Smooth muscle cell (in vitro differentiated cells): Measurements from ENCODE around the gene CCSER2. TPM values are rescaled to one million over a fixed set of nuclear protein-coding genes. Genes with fewer than 3 reads are reported as not detected.

ENCODE experiments used
- DNase-seq: peaks from one replicate; lab custom pipeline; 2025; ENCODE audit not compliant: unreplicated experiment; lab: John Stamatoyannopoulos, UW
- H2AFZ ChIP-seq: fragments of 200-600 bp; sonication (generic); 2 replicates; pipeline ENCODE4 v1.6.0; 2016; ENCODE audit warnings: antibody characterized with exemption, low read depth, mild to moderate bottlenecking
- H3F3A ChIP-seq: fragments of 200-600 bp; sonication (generic); 2 replicates; pipeline ENCODE4 v1.6.0; 2017; ENCODE audit warnings: antibody characterized with exemption, low read depth
- H3K27ac ChIP-seq: fragments of 200-600 bp; sonication (generic); 2 replicates; pipeline ENCODE4 v1.5.1; 2016; ENCODE audit warnings: low read depth, mild to moderate bottlenecking
- H3K27me3 ChIP-seq: fragments of 200-600 bp; sonication (generic); 2 replicates; pipeline ENCODE4 v1.6.1; 2016; ENCODE audit warnings: low read depth, mild to moderate bottlenecking
- H3K36me3 ChIP-seq: fragments of 200-600 bp; sonication (generic); 2 replicates; pipeline ENCODE4 v1.5.1; 2016; ENCODE audit warnings: low read depth
- H3K4me1 ChIP-seq: fragments of 200-600 bp; sonication (generic); 2 replicates; pipeline ENCODE4 v1.5.1; 2016; ENCODE audit warnings: low read depth
- H3K4me2 ChIP-seq: fragments of 200-600 bp; sonication (generic); 2 replicates; pipeline ENCODE4 v1.6.0; 2016; ENCODE audit warnings: mild to moderate bottlenecking
- H3K4me3 ChIP-seq: fragments of 200-600 bp; sonication (generic); 2 replicates; pipeline ENCODE4 v1.5.1; 2016; ENCODE audit warnings: mild to moderate bottlenecking
- H3K79me2 ChIP-seq: fragments of 200-600 bp; sonication (generic); 2 replicates; pipeline ENCODE4 v1.6.0; 2016; ENCODE audit warnings: low read depth, mild to moderate bottlenecking
- H3K9ac ChIP-seq: fragments of 200-600 bp; sonication (generic); 2 replicates; pipeline ENCODE4 v1.6.0; 2016; ENCODE audit warnings: low read depth
- H3K9me3 ChIP-seq: fragments of 200-600 bp; sonication (generic); replicated peaks from 2 replicates; pipeline ENCODE4 v1.5.1; 2016; ENCODE audit warnings: low read depth
- H4K20me1 ChIP-seq: fragments of 200-600 bp; sonication (generic); 2 replicates; pipeline ENCODE4 v1.6.0; 2016; ENCODE audit warnings: low read depth
- WGBS: methylation state at CpG from one replicate; pipeline ENCODE4 v1.1.7; 2016; ENCODE audit warnings: low lambda C conversion rate; 5-methylcytosine and 5-hydroxymethylcytosine counted together
- polyA plus RNA-seq: library from polyadenylated mRNA; unstranded; fragments of >200 nt; fragmentation: Nextera tagmentation; extraction: Ambion mirVana; gene quantifications from 2 replicates; pipeline ENCODE4 v1.2.1, GENCODE V29; 2016
- total RNA-seq: library from RNA; depleted of rRNA; stranded (reverse); fragments of >200 nt; gene quantifications from 2 replicates; pipeline ENCODE4 v1.2.3, GENCODE V29; 2014
- TF ChIP-seq, protein P1 (sequence below): fragments of 200-600 bp; sonication (generic); IDR thresholded peaks from 2 replicates; pipeline ENCODE4 v1.5.1; 2017; ENCODE audit warnings: borderline replicate concordance, mild to moderate bottlenecking, antibody characterized with exemption; ENCODE audit not compliant: insufficient read depth, poor library complexity, severe bottlenecking

Gene CCSER2
- total and polyA plus RNA-seq, 2 experiments from 2014 or later = 32.8 to 42.1 TPM

- Histone ChIP-seq H3K27ac (no peak overlapping the region), H4K20me1 (no peaks in the 10 kb centered on the region), H3K4me3 (no peak overlapping the region), H3K79me2 (no peaks in the 10 kb centered on the region), H3K4me2 (no peak overlapping the region), H3K27me3 (no peaks in the 10 kb centered on the region), H3K9me3 (no peaks in the 10 kb centered on the region), H3K4me1 (no peaks in the 10 kb centered on the region), H2AFZ (no peak overlapping the region), H3K9ac (no peak overlapping the region), H3K36me3 (no peaks in the 10 kb centered on the region), H3F3A (no peaks in the 10 kb centered on the region)
- DNase-seq = no peak
- WGBS = 78% methylated on average over 2 of the region's 2 CpGs
- TF ChIP-seq, protein P1, sequence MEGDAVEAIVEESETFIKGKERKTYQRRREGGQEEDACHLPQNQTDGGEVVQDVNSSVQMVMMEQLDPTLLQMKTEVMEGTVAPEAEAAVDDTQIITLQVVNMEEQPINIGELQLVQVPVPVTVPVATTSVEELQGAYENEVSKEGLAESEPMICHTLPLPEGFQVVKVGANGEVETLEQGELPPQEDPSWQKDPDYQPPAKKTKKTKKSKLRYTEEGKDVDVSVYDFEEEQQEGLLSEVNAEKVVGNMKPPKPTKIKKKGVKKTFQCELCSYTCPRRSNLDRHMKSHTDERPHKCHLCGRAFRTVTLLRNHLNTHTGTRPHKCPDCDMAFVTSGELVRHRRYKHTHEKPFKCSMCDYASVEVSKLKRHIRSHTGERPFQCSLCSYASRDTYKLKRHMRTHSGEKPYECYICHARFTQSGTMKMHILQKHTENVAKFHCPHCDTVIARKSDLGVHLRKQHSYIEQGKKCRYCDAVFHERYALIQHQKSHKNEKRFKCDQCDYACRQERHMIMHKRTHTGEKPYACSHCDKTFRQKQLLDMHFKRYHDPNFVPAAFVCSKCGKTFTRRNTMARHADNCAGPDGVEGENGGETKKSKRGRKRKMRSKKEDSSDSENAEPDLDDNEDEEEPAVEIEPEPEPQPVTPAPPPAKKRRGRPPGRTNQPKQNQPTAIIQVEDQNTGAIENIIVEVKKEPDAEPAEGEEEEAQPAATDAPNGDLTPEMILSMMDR = no peak
Measured at GRCh38 chr10:84310470-84310869, 17.9 kb upstream of the CCSER2 start.

GRCh38 chr10:84311576-84311975 lies 16.8 kb upstream of the CCSER2 start:
- DNase-seq = no peak
- no peaks in the 10 kb centered on the region for H3K36me3 ChIP-seq

DNA sequence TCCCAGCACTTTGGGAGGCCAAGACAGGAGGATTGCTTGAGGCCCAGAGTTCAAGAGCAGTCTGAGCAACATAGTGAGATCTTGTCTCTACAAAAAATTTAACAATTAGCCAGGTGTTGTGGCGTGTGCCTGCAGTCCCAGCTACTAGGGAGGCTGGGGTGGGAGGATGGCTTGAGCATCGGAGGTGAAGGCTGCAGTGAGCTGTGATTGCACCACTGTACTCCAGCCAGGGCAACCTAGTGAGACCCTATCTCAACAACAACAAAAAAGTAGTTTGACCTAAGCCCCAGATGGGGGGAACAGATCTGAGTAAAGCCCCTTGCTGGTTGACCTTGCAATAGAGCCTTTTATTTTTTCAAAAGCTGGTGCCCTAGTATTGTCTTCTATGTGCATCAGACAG lies 15.6 kb upstream of the CCSER2 start:
- Histone ChIP-seq H3K4me1 (no peaks in the 10 kb centered on the region), H3K27ac (no peak overlapping the region), H3K27me3 (no peaks in the 10 kb centered on the region), H3K36me3 (no peaks in the 10 kb centered on the region), H3F3A (no peaks in the 10 kb centered on the region), H2AFZ (no peak overlapping the region), H3K4me3 (no peak overlapping the region), H4K20me1 (no peaks in the 10 kb centered on the region), H3K79me2 (no peaks in the 10 kb centered on the region), H3K9me3 (no peaks in the 10 kb centered on the region), H3K9ac (no peak overlapping the region), H3K4me2 (no peak overlapping the region)
- TF ChIP-seq, protein P1 = no peak
- WGBS = 97% methylated on average over 2 of the region's 2 CpGs
- no peak for DNase-seq

More at GRCh38 chr10:84311576-84311975, 16.8 kb upstream of the CCSER2 start:
- H3K27me3 ChIP-seq = no peaks in the 10 kb centered on the region
- no peak overlapping the region for H3K27ac ChIP-seq
- no peak overlapping the region for H3K4me3 ChIP-seq
- H3K79me2 ChIP-seq = no peaks in the 10 kb centered on the region
- H3K4me1 ChIP-seq = no peaks in the 10 kb centered on the region
- H3K4me2 ChIP-seq = no peak overlapping the region
- 94% methylated on average over 8 of the region's 8 CpGs for WGBS
- no peak overlapping the region for H2AFZ ChIP-seq
- H3K9ac ChIP-seq = no peak overlapping the region
- TF ChIP-seq, protein P1 = no peak
- H3F3A ChIP-seq = no peaks in the 10 kb centered on the region
- no peaks in the 10 kb centered on the region for H4K20me1 ChIP-seq
- no peaks in the 10 kb centered on the region for H3K9me3 ChIP-seq

GRCh38 chr10:84314275-84314674 lies 14.1 kb upstream of the CCSER2 start:
- Histone ChIP-seq H3F3A (no peaks in the 10 kb centered on the region), H3K9me3 (no peaks in the 10 kb centered on the region), H3K27me3 (no peaks in the 10 kb centered on the region), H2AFZ (no peak overlapping the region), H3K36me3 (no peaks in the 10 kb centered on the region), H3K9ac (no peak overlapping the region), H3K79me2 (no peaks in the 10 kb centered on the region), H3K4me1 (no peaks in the 10 kb centered on the region), H3K27ac (no peak overlapping the region), H4K20me1 (no peaks in the 10 kb centered on the region), H3K4me2 (no peak overlapping the region), H3K4me3 (no peak overlapping the region)
- TF ChIP-seq, protein P1 = no peak
- 85% methylated on average over 5 of the region's 5 CpGs for WGBS
- no peak for DNase-seq
